GM08714 (cell line): ENCODE data around the gene KNDC1.
"Not testable (repeated sequence)": the region's sequence is repeated elsewhere in the genome, so short reads cannot be mapped to it uniquely, and the experiment has no call there.

ENCODE experiments used
- H3K4me3 ChIP-seq: fragments of 200-500 bp; sonication (Bioruptor generic); 2 replicates; pipeline ENCODE4 v1.5.1; 2014; ENCODE audit warnings: mild to moderate bottlenecking, low read length, inconsistent platforms
- ZNF274 ChIP-seq: IDR thresholded peaks from 2 replicates; pipeline ENCODE4 v1.6.1; 2012; ENCODE audit warnings: mild to moderate bottlenecking, low read depth, low read length

The KNDC1 gene

GRCh38 chr10:133225707-133226191, 65.7 kb downstream of the KNDC1 start:
- no peak overlapping the region for H3K4me3 ChIP-seq
- no peak for TF ChIP-seq ZNF274

- no peak overlapping the region for H3K4me3 ChIP-seq
- TF ChIP-seq ZNF274 = no peak
Observed at GRCh38 chr10:133226251-133226808, 66.3 kb downstream of the KNDC1 start.

GRCh38 chr10:133227256-133227655, 67.2 kb downstream of the KNDC1 start:
- no peak for TF ChIP-seq ZNF274
- H3K4me3 ChIP-seq = no peak overlapping the region

GRCh38 chr10:133229265-133230043, 69.4 kb downstream of the KNDC1 start:
- H3K4me3 ChIP-seq = no peak overlapping the region
- no peak for TF ChIP-seq ZNF274

- no peak within 1 kb of the TSS for H3K4me3 ChIP-seq
- no peak for TF ChIP-seq ZNF274
Observed at GRCh38 chr10:133230044-133230361, 70.0 kb downstream of the KNDC1 start, which contains the start of gene UTF1. Gene UTF1, plus strand, starts transcription at chr10:133230217. Its CDS starts 72 bp downstream, at chr10:133230289.

- no peak for TF ChIP-seq ZNF274
- no peak overlapping the region for H3K4me3 ChIP-seq
Observed at GRCh38 chr10:133230387-133231195, 70.6 kb downstream of the KNDC1 start.

GRCh38 chr10:133231244-133231945, 71.4 kb downstream of the KNDC1 start:
- H3K4me3 ChIP-seq = no peak overlapping the region
- no peak for TF ChIP-seq ZNF274

- TF ChIP-seq ZNF274 = no peak
- no peak overlapping the region for H3K4me3 ChIP-seq
Observed at GRCh38 chr10:133231946-133232574, 72.0 kb downstream of the KNDC1 start.

- not testable (repeated sequence) for H3K4me3 ChIP-seq
Observed at GRCh38 chr10:133234796-133235195, 74.8 kb downstream of the KNDC1 start.

- TF ChIP-seq ZNF274 = no peak
- no peak overlapping the region for H3K4me3 ChIP-seq
Observed at GRCh38 chr10:133235265-133235855, 75.3 kb downstream of the KNDC1 start.

- H3K4me3 ChIP-seq = no peak overlapping the region
- TF ChIP-seq ZNF274 = no peak
Observed at GRCh38 chr10:133235932-133236331, 75.9 kb downstream of the KNDC1 start.

- no peak for TF ChIP-seq ZNF274
- H3K4me3 ChIP-seq = no peak overlapping the region
Observed at GRCh38 chr10:133236401-133237240, 76.6 kb downstream of the KNDC1 start.

- TF ChIP-seq ZNF274 = no peak
- no peak overlapping the region for H3K4me3 ChIP-seq
Observed at GRCh38 chr10:133237241-133237587, 77.2 kb downstream of the KNDC1 start.
